CD4-positive, alpha-beta T cell treated with Interferon gamma for 1 hour (primary cell): ENCODE measurements around the gene BCAP31.

Experiments
- DNase-seq: peaks from one replicate; pipeline ENCODE4 v3.0.0-alpha.2; 2020

Gene BCAP31

DNA sequence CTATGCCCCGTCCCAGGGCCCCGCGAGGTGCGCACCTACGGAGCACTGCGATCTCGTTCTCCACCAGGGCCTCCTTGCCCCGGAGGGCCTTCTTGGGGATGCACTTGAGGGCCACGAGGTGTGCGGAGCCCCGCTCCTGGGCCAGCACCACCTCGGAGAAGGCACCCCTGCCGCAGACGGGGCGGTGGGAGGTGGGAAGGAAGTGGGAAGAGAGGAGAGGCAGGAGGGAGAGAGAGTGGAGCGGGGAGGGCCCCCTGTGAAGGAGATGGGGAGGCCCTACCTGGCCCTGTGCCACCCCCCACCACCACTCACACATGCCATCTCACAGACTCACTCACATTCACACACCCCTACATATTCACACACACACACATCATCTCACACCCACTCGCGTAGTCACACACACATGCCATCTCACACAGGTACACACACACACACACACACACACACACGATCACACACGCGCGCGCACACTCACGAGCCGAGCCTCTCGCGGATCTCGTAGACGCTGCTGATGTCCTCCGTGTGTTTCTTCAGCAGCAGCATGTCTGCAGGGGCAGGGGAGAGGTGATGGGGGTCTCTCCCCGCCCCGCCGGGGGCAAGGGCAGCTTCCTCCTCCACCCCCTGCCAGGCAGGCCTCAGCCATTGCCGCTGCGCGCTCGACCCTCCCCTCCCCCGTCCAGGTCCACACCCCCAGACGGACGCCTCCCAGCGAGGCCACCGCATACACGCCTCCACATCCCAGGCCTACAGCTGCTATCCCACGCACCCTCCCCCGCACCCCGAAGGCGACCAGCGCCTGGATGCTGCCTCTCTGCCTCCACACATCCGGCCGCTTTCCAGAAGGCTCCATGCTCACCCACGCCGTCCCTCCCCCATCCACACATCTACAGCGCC, 51.4 kb downstream of the BCAP31 start:
- no peak for DNase-seq

DNA sequence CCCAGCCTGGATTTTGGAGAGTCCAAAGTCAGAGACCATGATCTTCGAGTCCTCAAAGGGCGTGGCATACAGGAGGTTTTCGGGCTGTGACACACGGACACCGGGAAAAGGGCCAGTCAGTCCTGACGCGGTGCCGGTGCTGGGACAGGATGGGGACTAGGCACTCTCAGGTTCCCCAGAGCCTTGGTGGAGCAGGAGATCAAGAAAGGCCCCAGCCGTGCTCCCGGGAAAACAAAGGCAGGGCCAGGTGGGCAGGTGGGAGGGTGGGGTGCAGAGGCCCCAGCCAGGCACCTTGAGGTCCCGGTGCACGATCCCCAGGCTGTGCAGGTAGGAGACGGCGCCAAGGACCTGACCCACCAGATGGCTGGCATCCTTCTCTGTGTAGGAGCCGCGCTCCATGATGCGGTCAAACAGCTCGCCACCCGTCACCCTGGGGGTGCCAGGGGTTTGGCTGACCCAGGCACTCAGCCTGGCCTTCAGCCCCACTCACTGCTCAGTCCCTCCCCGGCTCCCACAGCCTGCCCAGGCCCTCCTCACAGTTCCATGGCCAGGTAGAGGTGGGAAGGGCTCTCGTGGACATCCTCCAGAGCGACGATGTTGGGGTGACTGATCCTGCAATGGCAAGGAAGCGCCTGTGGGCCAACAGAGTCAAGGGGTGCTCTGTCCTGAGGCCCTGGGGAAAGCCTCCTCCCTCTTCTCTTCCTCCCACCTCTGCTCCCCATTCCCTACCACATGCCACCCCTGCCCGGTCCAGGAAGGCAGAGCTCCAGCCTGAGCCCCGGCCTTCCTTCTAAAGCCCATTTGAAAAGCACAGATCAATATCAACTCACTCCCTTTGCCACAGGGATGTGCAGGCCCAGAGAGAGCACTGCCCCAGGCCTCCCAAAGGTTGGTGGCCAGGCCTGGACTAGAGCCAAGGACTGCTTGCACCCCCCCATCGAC, 52.3 kb downstream of the BCAP31 start:
- DNase-seq, result no peak

DNA sequence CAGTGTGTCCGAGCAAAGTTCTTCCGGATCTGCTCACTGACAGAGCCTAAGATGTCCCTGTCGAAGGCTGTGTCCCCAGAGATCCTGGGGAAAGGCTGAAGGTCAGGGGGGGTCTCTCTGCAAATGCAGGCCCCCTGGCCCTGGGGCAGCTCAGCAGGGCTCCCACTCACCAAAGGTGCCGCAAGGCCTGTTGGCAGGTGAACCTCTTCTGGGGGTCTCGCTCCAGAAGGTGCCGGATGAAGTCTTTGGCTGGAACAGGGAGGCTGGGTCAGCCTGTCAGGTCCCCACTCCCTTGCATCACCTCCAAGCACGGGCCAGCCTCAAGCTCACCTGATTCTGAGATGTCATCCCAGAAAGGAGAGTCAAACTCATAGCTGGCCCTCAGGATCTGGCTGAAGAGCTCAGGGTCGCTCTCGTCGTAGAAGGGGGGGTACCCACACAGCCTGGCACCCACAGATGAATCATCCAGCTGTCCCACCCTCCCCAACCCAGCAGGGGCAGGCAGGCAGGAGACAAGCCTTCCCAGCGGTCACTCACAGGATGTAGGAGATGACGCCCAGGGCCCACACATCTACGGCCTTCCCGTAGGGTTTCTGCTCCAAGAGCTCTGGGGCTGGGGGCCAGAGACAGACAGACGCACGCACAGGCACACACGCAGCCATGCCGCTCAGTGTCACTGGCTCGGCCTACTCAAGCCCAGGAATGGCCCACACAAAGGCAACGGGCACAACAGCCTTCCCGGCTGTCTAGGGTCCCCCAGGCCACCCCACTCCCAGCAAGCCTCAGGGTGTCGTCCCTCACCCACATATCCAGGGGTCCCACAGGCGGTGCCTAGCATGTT, 53.2 kb downstream of the BCAP31 start:
- DNase-seq, result no peak

DNA sequence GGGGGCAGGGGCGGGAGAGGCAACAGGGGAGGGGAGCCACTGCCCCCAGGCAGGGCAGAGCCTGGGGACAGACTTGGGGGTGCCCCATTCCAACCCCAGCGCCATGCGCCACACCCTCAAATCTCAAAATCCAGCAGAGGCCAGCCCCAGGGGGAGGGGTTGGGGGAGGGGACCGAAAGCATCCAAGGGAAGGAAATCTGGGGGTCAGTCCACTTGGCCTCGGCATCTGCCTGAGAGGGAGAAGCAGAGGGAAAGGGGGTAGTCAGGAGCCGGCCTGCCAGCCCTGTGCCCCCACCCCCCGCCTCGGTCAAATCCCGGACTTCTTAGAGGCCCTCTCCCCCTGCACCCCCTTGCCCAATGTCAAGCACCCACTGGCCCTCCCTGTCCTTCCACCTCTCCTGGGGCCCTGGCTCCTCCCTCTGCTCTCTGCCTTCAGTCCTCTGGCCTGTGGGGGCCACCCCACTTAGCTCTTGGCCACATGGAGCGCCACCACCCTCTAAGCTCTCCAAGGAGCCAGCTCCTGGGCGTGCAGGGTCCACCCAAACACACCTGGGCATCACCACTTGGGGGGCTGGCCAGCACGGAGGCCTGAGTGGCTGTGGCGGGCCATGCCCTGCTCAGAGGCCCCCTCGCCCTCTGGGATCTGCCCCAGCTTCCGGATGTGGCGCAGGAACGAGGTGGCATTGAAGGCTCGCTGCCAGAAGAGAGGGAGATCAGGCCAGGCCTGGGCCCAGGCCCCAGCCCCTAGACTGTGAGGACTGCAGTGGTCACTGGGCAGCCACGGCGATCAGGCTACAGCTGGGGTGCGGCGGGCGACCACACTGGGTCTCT, 54.1 kb downstream of the BCAP31 start:
- DNase-seq, result no peak

DNA sequence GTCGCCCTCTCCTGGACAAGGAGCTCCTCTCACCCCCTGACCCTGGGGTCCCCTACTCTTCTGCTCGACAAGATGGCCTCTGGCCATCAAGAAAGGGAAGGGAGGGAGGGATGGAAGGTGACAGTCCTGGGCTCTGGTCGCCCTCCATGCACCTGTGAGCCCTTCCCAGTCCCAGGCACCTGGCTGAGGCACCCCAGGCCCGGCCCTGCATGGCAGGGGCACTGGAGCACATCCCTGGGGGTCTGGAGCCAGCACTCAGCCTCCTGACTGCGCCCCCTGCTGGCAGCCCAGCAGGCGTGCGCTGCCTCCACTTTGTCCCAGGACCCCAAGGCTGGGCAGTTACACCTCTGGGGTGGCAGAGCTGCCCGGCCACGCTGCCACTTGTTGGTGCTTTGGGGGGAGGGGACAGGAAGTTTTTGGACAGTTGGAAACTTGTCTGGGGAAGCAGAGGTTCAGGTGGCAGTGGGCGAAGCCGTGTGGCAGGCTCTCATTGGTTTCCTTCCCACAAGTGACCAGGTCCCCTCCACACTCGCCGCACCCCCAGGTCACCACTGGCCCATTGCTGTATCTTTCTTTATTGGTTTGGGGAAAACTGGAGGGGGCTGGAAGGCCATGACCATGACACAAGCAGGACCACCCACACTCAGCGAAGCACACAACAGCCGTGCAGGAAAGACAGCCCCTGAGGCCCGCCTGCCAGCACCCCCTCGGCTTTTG, 54.9 kb downstream of the BCAP31 start:
- DNase-seq, result peak; percentile 30

DNA sequence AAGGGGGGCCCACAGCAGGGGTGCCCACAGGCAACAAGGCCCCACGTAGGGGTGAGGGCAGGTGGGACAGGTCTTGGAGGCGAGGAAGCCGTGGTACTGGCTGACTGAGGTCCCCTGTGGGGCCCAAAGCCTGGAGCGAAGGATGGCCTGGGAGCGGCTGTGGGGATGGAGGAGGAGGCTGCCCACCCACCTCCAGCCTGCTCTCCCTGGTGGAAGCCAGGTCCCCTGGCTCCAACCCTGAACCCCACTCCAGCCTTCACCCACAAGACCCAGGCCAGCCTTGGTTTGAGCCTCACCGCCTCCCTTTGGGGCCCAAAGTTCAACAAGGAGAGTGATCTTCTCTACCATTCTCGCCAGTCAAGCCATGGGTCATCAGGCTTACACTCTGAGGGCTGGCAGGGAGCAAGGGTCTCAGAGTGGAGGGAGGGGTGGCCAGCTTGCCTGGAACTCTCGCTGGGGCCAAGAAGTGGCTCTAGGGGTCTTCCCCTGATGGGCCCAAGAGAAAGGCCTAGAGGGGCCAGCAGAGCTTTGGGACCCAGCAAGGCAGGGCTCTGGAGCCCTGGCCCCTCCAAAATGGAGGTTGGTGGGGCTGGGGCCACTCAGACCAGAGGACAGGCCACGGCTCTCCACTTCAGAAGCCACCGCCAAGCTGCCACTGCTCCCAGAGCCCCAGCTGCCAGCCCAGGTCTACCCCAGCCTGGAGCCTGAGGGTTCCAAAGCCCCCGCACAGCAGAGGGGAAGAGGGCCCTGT, 55.6 kb downstream of the BCAP31 start:
- no peak for DNase-seq

DNA sequence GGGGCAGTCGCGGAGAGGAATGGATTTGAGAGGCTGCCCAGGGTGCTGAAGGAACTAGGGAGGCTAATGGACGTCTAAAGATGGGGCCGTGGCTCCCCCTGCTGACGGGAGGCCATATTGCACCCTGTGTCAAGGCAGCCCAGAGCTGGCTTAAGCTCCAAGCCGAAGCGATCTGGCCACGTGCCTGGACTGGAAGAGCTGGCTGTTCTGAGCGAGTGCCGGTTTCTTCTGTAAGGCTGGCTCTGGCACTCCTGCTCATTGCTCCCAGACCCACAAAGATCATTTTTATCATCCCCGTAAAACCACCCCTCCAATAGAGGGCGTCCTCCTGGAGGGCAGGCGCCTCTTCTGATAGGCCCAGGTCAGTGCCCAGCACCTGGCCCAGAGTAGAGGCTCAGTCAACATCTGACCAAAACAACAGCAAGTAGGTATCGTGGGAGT, 56.2 kb downstream of the BCAP31 start:
- peak; percentile 61 for DNase-seq

DNA sequence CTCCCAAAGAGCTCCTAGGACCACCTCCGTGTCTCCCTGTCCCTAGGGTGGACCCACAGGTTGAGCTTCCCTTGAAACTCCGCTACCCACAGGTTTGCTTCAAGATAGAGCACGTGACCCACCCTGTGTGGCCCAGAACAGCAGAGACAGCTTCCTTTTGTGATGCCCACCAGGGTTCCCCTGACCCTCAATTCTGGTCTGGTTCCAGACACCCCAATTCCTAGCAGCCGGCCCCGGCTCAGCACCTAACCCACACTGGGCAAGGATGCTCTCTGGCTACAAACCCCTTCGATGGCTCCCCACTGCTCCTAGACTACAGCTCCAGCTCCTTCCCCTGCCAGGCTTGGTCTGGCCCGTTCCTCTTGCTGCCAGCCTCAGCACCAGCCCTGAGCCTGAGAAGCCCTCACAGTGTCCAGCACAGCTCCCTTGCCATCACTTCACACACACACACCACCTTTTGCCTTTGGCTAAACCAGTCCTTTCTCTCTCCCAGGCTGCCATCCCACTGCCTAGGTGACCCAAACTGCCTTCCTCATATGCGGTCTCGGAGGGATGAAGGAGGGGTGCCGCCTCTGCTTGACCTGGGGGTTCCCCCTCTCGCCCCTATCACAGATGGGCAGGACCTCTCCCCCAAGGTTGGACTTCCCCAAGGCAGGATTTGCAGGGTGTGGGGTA, 56.8 kb downstream of the BCAP31 start:
- no peak for DNase-seq

DNA sequence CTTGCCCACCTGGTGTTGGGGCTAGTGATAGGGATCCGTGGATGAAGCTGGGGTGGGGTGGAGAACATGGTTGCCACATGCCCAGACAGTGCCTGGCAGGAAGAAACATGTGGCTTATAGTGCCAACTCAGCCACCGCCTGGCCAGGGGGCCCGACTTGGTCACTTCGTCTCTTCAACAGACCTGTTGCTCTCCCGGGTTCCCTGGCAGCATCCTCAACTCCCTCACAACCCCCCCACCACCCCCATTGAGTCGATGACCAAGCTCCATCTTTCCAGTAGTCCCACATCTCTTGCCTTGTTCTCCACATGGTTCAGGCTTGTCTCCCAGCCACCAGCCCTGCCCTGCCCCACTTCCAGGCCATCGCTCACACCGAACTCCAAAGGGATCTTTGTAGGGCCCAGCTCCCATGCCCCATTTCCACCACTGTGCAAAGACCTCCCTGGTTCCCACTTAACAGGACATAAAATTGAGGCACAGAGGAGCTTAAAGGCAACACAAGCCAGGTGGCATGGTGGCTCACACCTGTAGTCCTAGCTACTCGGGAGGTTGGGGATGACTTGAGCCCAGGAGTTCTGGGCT, 58.4 kb downstream of the BCAP31 start:
- DNase-seq, result no peak

DNA sequence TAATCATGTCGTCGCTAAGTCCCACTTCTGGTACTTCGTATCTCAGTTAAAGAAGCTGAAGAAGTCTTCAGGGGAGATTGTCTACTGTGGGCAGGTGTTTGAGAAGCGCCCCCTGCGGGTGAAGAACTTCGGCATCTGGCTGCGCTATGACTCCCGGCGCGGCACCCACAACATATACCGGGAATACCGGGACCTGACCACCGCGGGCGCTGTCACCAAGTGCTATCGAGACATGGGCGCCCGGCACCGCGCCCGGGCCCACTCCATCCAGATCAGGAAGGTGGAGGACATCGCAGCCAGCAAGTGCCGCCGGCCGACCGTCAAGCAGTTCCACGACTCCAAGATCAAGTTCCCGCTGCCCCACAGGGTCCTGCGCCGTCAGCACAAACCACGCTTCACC, 61.9 kb downstream of the BCAP31 start:
- peak; percentile 46 for DNase-seq

DNA sequence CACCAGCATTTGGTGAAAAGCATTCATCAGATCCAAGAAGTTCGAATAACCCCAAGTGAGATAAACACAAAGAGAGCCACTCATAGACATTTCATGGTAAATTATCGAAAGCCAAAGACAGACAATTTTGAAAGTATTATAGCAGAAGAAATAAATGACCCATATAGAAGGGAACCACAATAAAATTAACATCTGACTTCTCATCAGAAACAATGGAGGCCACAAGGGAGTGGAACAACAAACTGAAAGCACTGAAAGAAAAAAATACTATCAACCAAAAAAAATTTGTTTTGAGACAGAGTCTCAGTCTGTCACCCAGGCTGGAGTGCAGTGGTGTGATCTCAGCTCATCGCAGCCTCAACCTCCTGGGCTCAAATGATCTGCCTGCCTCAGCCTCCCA, 64.9 kb downstream of the BCAP31 start:
- DNase-seq, result no peak

DNA sequence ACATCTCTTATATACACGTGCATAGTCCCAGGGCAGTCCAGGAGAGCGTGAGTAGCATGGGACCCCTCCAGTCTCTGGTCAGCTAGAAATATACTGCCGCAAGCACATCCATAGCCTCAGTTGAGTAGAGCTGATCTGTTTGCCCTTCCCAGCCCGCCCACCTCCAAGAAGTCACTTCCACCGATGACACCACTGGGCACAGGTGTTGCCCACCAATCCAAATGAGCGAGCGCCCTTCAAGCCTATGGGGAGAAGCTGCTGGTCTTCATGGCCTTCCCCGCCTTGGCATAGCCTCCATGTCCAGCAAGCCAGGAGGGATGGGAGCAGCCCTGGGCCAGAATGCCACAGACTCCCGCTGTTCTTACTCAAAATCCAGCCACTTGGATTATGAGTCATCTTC, 67.0 kb downstream of the BCAP31 start:
- DNase-seq, result no peak

DNA sequence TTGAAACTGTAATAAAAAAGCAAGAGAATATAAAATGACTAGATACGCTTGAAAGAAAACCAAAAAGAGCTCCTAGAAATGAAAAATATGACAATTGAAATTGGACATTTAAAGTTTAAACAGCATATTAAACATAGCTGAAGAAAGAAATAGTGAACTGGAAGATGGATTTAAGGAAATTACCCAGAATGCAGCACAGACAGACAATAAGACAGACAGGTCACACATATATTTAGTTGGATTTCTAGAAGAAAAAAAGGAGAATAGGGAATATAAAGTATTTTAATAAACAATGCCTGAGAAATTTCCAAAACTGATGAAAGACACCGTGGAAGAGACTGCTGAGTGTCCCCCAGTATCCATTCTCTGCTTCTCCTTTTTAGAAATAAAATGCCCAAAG, 70.6 kb downstream of the BCAP31 start:
- no peak for DNase-seq

DNA sequence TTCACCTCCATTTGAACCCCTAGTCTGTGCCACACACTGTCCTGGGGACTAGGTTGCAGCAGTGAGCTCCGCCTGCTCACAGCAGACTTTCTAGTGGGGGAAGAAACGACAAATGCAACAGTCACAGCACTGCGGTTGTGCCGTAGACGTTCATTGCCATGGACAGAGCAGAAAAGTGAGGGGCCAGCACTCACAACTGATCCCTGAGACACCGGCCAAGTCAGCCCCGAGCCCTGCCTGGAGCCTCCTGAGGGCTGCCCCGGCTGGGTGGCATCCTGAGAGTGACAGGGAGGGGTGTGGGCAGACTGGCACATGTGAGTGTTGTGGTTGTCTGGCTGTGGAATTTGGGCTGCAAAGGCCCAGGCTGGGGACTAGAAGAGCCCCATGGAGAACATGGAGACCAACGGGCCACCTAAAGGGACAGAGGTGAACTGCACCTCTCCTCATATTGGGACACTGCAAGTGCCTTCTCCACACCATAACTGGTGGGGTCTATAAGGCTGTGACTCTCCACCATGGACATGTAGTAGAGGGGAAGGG, 72.6 kb downstream of the BCAP31 start:
- no peak for DNase-seq

DNA sequence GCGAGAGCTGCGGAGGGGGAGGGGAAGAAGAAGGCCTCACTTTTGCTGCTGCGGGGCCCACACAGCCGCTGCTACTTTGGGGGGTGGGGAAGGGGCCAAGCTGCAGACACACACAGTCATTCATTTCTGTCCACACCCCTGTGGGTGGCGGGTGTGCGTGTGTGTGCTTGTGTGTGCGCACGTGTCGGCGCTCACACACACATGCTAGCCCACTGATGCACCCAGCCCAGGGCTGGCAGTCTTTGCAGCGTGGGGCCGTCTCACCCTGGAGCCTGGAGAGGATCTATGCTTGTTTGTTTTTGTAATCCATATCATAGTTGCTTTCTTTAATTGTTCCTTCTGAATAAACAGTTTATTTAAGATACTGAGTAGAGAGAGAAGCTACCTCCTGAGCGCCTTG, 73.2 kb downstream of the BCAP31 start:
- no peak for DNase-seq
